ENCODE measurements around the gene CACNB1. TPM values are rescaled to one million over a fixed set of nuclear protein-coding genes. Genes with fewer than 3 reads are reported as not detected.

The CACNB1 gene
- total RNA-seq, 2 donors from 2014 or later = 2.3 TPM

GRCh38 chr17:39227364-39227919, 30.0 kb upstream of the CACNB1 start:
- no peaks in the 10 kb centered on the region for H3K36me3 ChIP-seq (replicated peaks in 1 of 2; ENCODE audit: insufficient read depth in 1 of 2, low read depth in 2 of 2)
- 42 to 70% methylated on average over 2 of the region's 2 CpGs for whole genome bisulfite sequencing, 2 donors
- DNase-seq (no peak), ATAC-seq (no peak)
- TF ChIP-seq, protein P1, sequence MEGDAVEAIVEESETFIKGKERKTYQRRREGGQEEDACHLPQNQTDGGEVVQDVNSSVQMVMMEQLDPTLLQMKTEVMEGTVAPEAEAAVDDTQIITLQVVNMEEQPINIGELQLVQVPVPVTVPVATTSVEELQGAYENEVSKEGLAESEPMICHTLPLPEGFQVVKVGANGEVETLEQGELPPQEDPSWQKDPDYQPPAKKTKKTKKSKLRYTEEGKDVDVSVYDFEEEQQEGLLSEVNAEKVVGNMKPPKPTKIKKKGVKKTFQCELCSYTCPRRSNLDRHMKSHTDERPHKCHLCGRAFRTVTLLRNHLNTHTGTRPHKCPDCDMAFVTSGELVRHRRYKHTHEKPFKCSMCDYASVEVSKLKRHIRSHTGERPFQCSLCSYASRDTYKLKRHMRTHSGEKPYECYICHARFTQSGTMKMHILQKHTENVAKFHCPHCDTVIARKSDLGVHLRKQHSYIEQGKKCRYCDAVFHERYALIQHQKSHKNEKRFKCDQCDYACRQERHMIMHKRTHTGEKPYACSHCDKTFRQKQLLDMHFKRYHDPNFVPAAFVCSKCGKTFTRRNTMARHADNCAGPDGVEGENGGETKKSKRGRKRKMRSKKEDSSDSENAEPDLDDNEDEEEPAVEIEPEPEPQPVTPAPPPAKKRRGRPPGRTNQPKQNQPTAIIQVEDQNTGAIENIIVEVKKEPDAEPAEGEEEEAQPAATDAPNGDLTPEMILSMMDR (IDR thresholded peaks at IDR 0.05) = no peak
- TF ChIP-seq POLR2A (IDR thresholded peaks at IDR 0.05) = no peak
- H3K4me3 ChIP-seq = no peak overlapping the region
- no peak overlapping the region for H3K27ac ChIP-seq
- H3K27me3 ChIP-seq = peaks cover 0 to 12% of the 10 kb centered on the region in 2 donors
- intact Hi-C loops (cut with DNase I) = no loop called here
- no peaks in the 10 kb centered on the region for H3K9me3 ChIP-seq
- H3K4me1 ChIP-seq = peaks cover 24% of the 10 kb centered on the region

DNA sequence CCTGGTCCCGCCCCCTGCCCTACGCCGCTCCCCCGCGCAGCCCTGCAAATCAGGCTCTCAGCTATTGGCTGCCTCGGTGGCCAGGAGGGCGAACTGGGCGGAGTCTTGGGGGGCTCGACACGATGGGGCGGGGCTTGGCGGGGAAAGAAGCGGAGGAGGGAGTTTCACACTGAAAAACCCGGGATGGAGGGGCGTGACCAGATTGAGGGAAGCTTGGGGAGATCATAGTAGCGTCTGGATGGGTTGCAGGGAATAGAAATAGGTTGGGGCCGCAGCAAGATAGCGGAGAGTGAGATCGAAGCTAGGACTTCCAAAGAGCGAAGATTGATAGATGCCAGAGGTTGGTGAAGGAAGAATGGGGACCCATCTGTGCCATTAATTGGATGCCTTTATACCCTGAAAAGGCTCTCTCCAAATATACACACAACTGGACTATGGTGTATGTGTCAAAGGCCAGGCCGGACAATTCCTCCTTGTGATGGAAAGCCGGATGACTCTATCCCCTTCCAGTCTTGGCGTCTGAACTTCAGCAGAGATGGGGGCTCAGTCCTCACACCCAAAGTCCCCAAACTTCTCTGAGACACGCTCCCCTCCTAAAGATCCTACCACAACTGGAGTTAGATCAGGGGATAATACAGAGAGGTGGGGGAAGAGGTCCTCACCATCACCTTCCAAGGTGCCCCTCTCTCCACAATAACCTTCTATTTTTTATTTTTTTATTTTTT, 28.7 kb upstream of the CACNB1 start:
- ATAC-seq (peak; percentile 36), DNase-seq (peak in 3 of 4 donors; percentile 27 to 38 (median 32))
- peaks cover 15% of the 10 kb centered on the region for H3K4me1 ChIP-seq
- 13 to 19% methylated on average over 18 to 24 of the region's 24 CpGs for WGBS, 2 donors
- H3K4me3 ChIP-seq = no peak overlapping the region
- no peak overlapping the region for H3K27ac ChIP-seq
- intact Hi-C loops (cut with DNase I) = no loop called here
- TF ChIP-seq, protein P1 (IDR thresholded peaks at IDR 0.05) = no peak
- TF ChIP-seq POLR2A (IDR thresholded peaks at IDR 0.05) = no peak
- H3K9me3 ChIP-seq = no peaks in the 10 kb centered on the region
- no peaks in the 10 kb centered on the region for H3K36me3 ChIP-seq (replicated peaks in 1 of 2; ENCODE audit: insufficient read depth in 1 of 2, low read depth in 2 of 2)
- H3K27me3 ChIP-seq = peaks cover 0 to 7% of the 10 kb centered on the region in 2 donors

- intact Hi-C loops (cut with DNase I) = no loop called here
- 3% methylated on average over 60 of the region's 71 CpGs; no CpG with 5 or more reads in 1 of the 2 donors for WGBS, 2 donors
Measured at GRCh38 chr17:39225308-39225958, 28.0 kb upstream of the CACNB1 start, which contains the start of gene STAC2. STAC2 (minus strand) TSS chr17:39225945; CDS start chr17:39225502, 443 bp downstream.

DNA sequence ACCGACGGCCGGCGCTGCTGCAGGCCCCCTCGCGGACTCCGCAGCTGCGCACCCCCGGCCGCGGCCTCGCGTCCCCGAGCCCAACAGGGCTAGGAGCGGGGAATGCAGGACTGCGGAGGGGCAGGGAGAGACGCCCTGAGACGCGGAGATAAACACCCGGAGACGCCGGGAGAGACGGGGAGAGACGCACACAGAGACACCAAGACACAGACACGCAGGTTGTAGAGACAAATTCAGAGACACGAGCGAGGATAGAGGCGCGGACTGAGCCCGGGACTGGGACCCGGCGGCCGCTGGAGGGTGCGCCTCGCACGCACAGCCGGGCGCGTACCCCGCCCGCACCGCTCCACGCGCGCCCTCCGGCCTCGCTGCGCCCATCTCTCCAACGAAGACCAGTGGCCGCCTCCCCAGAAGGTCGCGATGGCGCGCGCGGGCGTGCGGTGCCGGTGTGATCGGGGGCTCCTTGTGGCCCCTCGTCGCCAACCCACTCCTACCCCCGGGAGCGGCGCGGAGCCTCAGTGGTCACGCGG, 27.4 kb upstream of the CACNB1 start:
- Histone ChIP-seq H3K27me3 (peaks cover 0 to 7% of the 10 kb centered on the region in 2 donors), H3K36me3 (replicated peaks in 1 of 2; ENCODE audit: insufficient read depth in 1 of 2, low read depth in 2 of 2) (no peaks in the 10 kb centered on the region), H3K4me1 (peaks cover 15% of the 10 kb centered on the region), H3K4me3 (no peak overlapping the region), H3K9me3 (no peaks in the 10 kb centered on the region), H3K27ac (no peak overlapping the region)
- WGBS, 2 donors = 1 to 3% methylated on average over 33 to 59 of the region's 68 CpGs
- intact Hi-C loops (cut with DNase I) = no loop called here
- ATAC-seq = no peak
- TF ChIP-seq, protein P1 (IDR thresholded peaks at IDR 0.05) = no peak
- DNase-seq = no peak

More at GRCh38 chr17:39225308-39225958, 28.0 kb upstream of the CACNB1 start, which contains the start of gene STAC2:
- no peaks in the 10 kb centered on the region for H3K9me3 ChIP-seq
- DNase-seq (no peak), ATAC-seq (peak; percentile 24)
- no peak within 1 kb of the TSS for H3K4me3 ChIP-seq
- no peak within 1 kb of the TSS for H3K27ac ChIP-seq
- H3K36me3 ChIP-seq (replicated peaks in 1 of 2; ENCODE audit: insufficient read depth in 1 of 2, low read depth in 2 of 2) = no peaks in the 10 kb centered on the region
- H3K4me1 ChIP-seq = peaks cover 15% of the 10 kb centered on the region
- TF ChIP-seq POLR2A (IDR thresholded peaks at IDR 0.05) = no peak
- TF ChIP-seq, protein P1 (IDR thresholded peaks at IDR 0.05) = no peak
- H3K27me3 ChIP-seq = peaks cover 0 to 7% of the 10 kb centered on the region in 2 donors
